DND-41 (cell line): ENCODE data around the gene GAS7.

ENCODE experiments used
- ATAC-seq: fragments of 200-7000 bp; cut with Tn5 transposase; 3 replicates; pipeline ENCODE4 v1.9.1; 2021; ENCODE audit warnings: low read depth; ENCODE audit not compliant: insufficient read depth
- DNase-seq: peaks from one replicate; pipeline ENCODE4 v3.0.0-alpha.2; 2020
- H2AFZ ChIP-seq: 2 replicates; pipeline ENCODE4 v1.6.0; 2012; ENCODE audit warnings: low read depth, low read length
- H3K27ac ChIP-seq: 2 replicates; pipeline ENCODE4 v1.5.1; 2012; ENCODE audit warnings: low read length, inconsistent platforms
- H3K27me3 ChIP-seq: fragments of 200-600 bp; sonication (generic); 2 replicates; pipeline ENCODE4 v1.6.0; 2012; ENCODE audit warnings: low read length, mild to moderate bottlenecking, inconsistent platforms; ENCODE audit not compliant: insufficient read depth, poor library complexity
- H3K36me3 ChIP-seq: 2 replicates; pipeline ENCODE4 v1.5.1; 2012; ENCODE audit warnings: low read length, inconsistent platforms; ENCODE audit not compliant: insufficient read depth
- H3K4me1 ChIP-seq: 2 replicates; pipeline ENCODE4 v1.5.1; 2012; ENCODE audit warnings: mild to moderate bottlenecking, low read length; ENCODE audit not compliant: insufficient read depth
- H3K4me2 ChIP-seq: 2 replicates; pipeline ENCODE4 v1.6.0; 2012; ENCODE audit warnings: mild to moderate bottlenecking, moderate library complexity, low read length, inconsistent platforms; ENCODE audit not compliant: insufficient read depth
- H3K4me3 ChIP-seq, 2 experiments: fragments of 200-600 bp in 1 of 2; shearing (Covaris generic) in 1 of 2; 2 replicates each; pipeline ENCODE4 v1.5.1; 2012 to 2016; ENCODE audit warnings: inconsistent platforms in 2 of 2, low read length in 2 of 2, mild to moderate bottlenecking in 2 of 2, low read depth in 1 of 2, moderate library complexity in 1 of 2
- H3K79me2 ChIP-seq: 2 replicates; pipeline ENCODE4 v1.6.0; 2012; ENCODE audit warnings: low read length, inconsistent platforms; ENCODE audit not compliant: insufficient read depth
- H3K9ac ChIP-seq: 2 replicates; pipeline ENCODE4 v1.6.0; 2012; ENCODE audit warnings: low read depth, mild to moderate bottlenecking, inconsistent platforms, low read length, moderate library complexity
- H3K9me3 ChIP-seq: 2 replicates; pipeline ENCODE4 v1.5.1; 2012; ENCODE audit warnings: low read length, moderate library complexity, mild to moderate bottlenecking, inconsistent platforms; ENCODE audit not compliant: insufficient read depth, severe bottlenecking
- H4K20me1 ChIP-seq: 2 replicates; pipeline ENCODE4 v1.6.0; 2012; ENCODE audit warnings: low read length; ENCODE audit not compliant: insufficient read depth
- EZH2 ChIP-seq: IDR thresholded peaks from 3 replicates; pipeline ENCODE4 v1.6.1; 2012; ENCODE audit warnings: borderline replicate concordance, low read depth, mild to moderate bottlenecking, moderate library complexity, low read length, inconsistent platforms; ENCODE audit not compliant: severe bottlenecking
- TF ChIP-seq, protein P1 (sequence below): IDR thresholded peaks from 2 replicates; pipeline ENCODE4 v1.5.1; 2012; ENCODE audit warnings: borderline replicate concordance, low read length, moderate library complexity, mild to moderate bottlenecking; ENCODE audit not compliant: poor library complexity, severe bottlenecking; ENCODE audit errors: extremely low read depth

Gene GAS7

DNA sequence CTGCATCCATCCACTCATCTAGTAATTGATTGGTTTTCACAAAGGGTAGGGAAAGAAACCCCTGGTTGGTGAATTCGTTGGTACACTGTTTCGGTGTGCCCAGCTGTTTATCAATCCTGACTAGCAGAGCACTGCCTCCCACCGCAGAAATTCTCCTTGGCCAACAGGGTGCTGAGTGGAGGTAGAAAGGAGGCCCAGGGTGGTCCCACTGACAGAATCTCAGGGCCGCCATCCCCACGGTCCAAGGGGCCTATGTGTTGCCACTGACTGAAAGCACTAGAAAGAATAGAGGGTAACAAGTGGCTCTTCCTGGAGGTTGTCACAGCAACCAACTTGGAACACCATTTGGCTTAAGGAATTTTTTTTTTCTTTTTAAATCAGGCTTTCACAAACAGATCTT, 284.9 kb downstream of the GAS7 start:
- Histone ChIP-seq H4K20me1 (no peaks in the 10 kb centered on the region), H3K36me3 (peaks cover 13% of the 10 kb centered on the region; the same call in 1 of the 2 replicates), H3K79me2 (no peaks in the 10 kb centered on the region), H3K9me3 (no peaks in the 10 kb centered on the region), H3K4me3 (no peak overlapping the region), H3K9ac (no peak overlapping the region), H3K27me3 (no peaks in the 10 kb centered on the region), H3K4me2 (no peak overlapping the region), H2AFZ (no peak overlapping the region), H3K27ac (no peak overlapping the region), H3K4me1 (no peaks in the 10 kb centered on the region)
- no peak for DNase-seq
- no peak for ATAC-seq
- TF ChIP-seq, protein P1, sequence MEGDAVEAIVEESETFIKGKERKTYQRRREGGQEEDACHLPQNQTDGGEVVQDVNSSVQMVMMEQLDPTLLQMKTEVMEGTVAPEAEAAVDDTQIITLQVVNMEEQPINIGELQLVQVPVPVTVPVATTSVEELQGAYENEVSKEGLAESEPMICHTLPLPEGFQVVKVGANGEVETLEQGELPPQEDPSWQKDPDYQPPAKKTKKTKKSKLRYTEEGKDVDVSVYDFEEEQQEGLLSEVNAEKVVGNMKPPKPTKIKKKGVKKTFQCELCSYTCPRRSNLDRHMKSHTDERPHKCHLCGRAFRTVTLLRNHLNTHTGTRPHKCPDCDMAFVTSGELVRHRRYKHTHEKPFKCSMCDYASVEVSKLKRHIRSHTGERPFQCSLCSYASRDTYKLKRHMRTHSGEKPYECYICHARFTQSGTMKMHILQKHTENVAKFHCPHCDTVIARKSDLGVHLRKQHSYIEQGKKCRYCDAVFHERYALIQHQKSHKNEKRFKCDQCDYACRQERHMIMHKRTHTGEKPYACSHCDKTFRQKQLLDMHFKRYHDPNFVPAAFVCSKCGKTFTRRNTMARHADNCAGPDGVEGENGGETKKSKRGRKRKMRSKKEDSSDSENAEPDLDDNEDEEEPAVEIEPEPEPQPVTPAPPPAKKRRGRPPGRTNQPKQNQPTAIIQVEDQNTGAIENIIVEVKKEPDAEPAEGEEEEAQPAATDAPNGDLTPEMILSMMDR, result no peak
- no peak for TF ChIP-seq EZH2

GRCh38 chr17:9912121-9913099, 286.0 kb downstream of the GAS7 start:
- Histone ChIP-seq H3K36me3 (0 out of 2 replicates have a peak, but pooled peaks cover 6% of the 10 kb centered on the region), H3K4me1 (no peaks in the 10 kb centered on the region), H3K4me3 (no peak overlapping the region), H3K27ac (no peak overlapping the region), H3K27me3 (no peaks in the 10 kb centered on the region), H3K9me3 (no peaks in the 10 kb centered on the region), H3K4me2 (no peak overlapping the region), H3K79me2 (no peaks in the 10 kb centered on the region), H3K9ac (no peak overlapping the region), H2AFZ (no peak overlapping the region), H4K20me1 (peaks cover 4% of the 10 kb centered on the region)
- ATAC-seq, result no peak
- TF ChIP-seq, protein P1, result no peak
- TF ChIP-seq EZH2, result no peak
- DNase-seq, result no peak

DNA sequence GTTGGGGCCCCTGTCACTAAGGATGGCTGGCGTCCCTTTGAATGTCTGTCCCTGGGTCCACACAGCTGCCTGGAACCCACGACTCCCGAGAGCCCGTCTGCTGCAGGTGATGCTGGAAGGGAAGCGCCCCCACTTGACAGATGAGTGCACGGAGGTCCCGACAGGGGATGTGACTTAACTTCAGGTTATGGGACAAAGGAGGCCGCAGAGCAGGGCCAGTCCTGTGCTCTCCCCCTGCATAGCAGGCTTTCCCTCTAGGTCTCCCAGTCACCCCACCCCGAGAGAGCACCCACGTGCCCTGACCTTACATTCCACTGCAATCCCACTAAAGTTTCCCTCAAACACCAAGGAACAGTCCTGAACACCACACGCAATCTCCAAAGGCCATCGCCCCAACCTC, 287.3 kb downstream of the GAS7 start:
- Histone ChIP-seq H3K27me3 (no peaks in the 10 kb centered on the region), H3K27ac (no peak overlapping the region), H3K9ac (no peak overlapping the region), H3K36me3 (no peaks in the 10 kb centered on the region), H3K9me3 (no peaks in the 10 kb centered on the region), H3K79me2 (no peaks in the 10 kb centered on the region), H3K4me3 (no peak overlapping the region), H3K4me1 (no peaks in the 10 kb centered on the region), H3K4me2 (no peak overlapping the region), H4K20me1 (peaks cover 4% of the 10 kb centered on the region), H2AFZ (no peak overlapping the region)
- DNase-seq (no peak), ATAC-seq (no peak)
- TF ChIP-seq EZH2, result no peak
- TF ChIP-seq, protein P1, result no peak
